ENCODE measurements around the gene SIGLECL1.

SIGLECL1 gene

GRCh38 chr19:51295382-51296126 lies 44.7 kb downstream of the SIGLECL1 start:
- H3K27ac ChIP-seq (ENCODE audit: low read depth in 2 of 2, low read length in 2 of 2): no peak overlapping the region
- H3K4me3 ChIP-seq (ENCODE audit: low read length in 2 of 2): no peak overlapping the region
- no peak overlapping the region for H3K9ac ChIP-seq (ENCODE audit: low read depth in 1 of 2, low read length in 2 of 2)
- no peaks in the 10 kb centered on the region for H3K9me3 ChIP-seq (ENCODE audit: control insufficient read depth in 2 of 2, low read length in 2 of 2)
- no peaks in the 10 kb centered on the region for H3K27me3 ChIP-seq (ENCODE audit: control insufficient read depth in 2 of 2, insufficient read depth in 2 of 2, low read length in 2 of 2)
- no peaks in the 10 kb centered on the region for H3K36me3 ChIP-seq (ENCODE audit: control insufficient read depth in 2 of 2, insufficient read depth in 2 of 2, low read length in 2 of 2)
- H3K4me1 ChIP-seq (ENCODE audit: control insufficient read depth in 2 of 2, insufficient read depth in 2 of 2, low read length in 2 of 2): no peaks in the 10 kb centered on the region

GRCh38 chr19:51296336-51297093 lies 45.6 kb downstream of the SIGLECL1 start:
- Histone ChIP-seq H3K4me3 (ENCODE audit: low read length in 2 of 2) (no peak overlapping the region), H3K27ac (ENCODE audit: low read depth in 2 of 2, low read length in 2 of 2) (no peak overlapping the region), H3K27me3 (ENCODE audit: control insufficient read depth in 2 of 2, insufficient read depth in 2 of 2, low read length in 2 of 2) (no peaks in the 10 kb centered on the region), H3K36me3 (ENCODE audit: control insufficient read depth in 2 of 2, insufficient read depth in 2 of 2, low read length in 2 of 2) (no peaks in the 10 kb centered on the region), H3K9me3 (ENCODE audit: control insufficient read depth in 2 of 2, low read length in 2 of 2) (no peaks in the 10 kb centered on the region), H3K4me1 (ENCODE audit: control insufficient read depth in 2 of 2, insufficient read depth in 2 of 2, low read length in 2 of 2) (no peaks in the 10 kb centered on the region), H3K9ac (ENCODE audit: low read depth in 1 of 2, low read length in 2 of 2) (no peak overlapping the region)

- Histone ChIP-seq H3K9ac (ENCODE audit: low read depth in 1 of 2, low read length in 2 of 2) (no peak overlapping the region), H3K4me1 (ENCODE audit: control insufficient read depth in 2 of 2, insufficient read depth in 2 of 2, low read length in 2 of 2) (no peaks in the 10 kb centered on the region), H3K36me3 (ENCODE audit: control insufficient read depth in 2 of 2, insufficient read depth in 2 of 2, low read length in 2 of 2) (no peaks in the 10 kb centered on the region)
Measured at GRCh38 chr19:51297406-51297805, 46.5 kb downstream of the SIGLECL1 start.

GRCh38 chr19:51301266-51301665 lies 50.4 kb downstream of the SIGLECL1 start:
- H3K4me1 ChIP-seq (ENCODE audit: control insufficient read depth in 2 of 2, insufficient read depth in 2 of 2, low read length in 2 of 2): no peaks in the 10 kb centered on the region
- no peaks in the 10 kb centered on the region for H3K27me3 ChIP-seq (ENCODE audit: control insufficient read depth in 2 of 2, insufficient read depth in 2 of 2, low read length in 2 of 2)
- no peaks in the 10 kb centered on the region for H3K36me3 ChIP-seq (ENCODE audit: control insufficient read depth in 2 of 2, insufficient read depth in 2 of 2, low read length in 2 of 2)
- peaks cover 2 to 3% of the 10 kb centered on the region in 2 donors for H3K9me3 ChIP-seq (ENCODE audit: control insufficient read depth in 2 of 2, low read length in 2 of 2)
- H3K27ac ChIP-seq (ENCODE audit: low read depth in 2 of 2, low read length in 2 of 2): no peak overlapping the region
- no peak overlapping the region for H3K9ac ChIP-seq (ENCODE audit: low read depth in 1 of 2, low read length in 2 of 2)
- H3K4me3 ChIP-seq (ENCODE audit: low read length in 2 of 2): no peak overlapping the region

More at GRCh38 chr19:51297406-51297805, 46.5 kb downstream of the SIGLECL1 start:
- Histone ChIP-seq H3K27ac (ENCODE audit: low read depth in 2 of 2, low read length in 2 of 2) (no peak overlapping the region), H3K4me3 (ENCODE audit: low read length in 2 of 2) (no peak overlapping the region), H3K9me3 (ENCODE audit: control insufficient read depth in 2 of 2, low read length in 2 of 2) (no peaks in the 10 kb centered on the region), H3K27me3 (ENCODE audit: control insufficient read depth in 2 of 2, insufficient read depth in 2 of 2, low read length in 2 of 2) (no peaks in the 10 kb centered on the region)

- no peaks in the 10 kb centered on the region for H3K36me3 ChIP-seq (ENCODE audit: control insufficient read depth in 2 of 2, insufficient read depth in 2 of 2, low read length in 2 of 2)
- peaks cover 3 to 6% of the 10 kb centered on the region in 2 donors for H3K9me3 ChIP-seq (ENCODE audit: control insufficient read depth in 2 of 2, low read length in 2 of 2)
- no peaks in the 10 kb centered on the region for H3K4me1 ChIP-seq (ENCODE audit: control insufficient read depth in 2 of 2, insufficient read depth in 2 of 2, low read length in 2 of 2)
- H3K27me3 ChIP-seq (ENCODE audit: control insufficient read depth in 2 of 2, insufficient read depth in 2 of 2, low read length in 2 of 2): peaks cover 0 to 2% of the 10 kb centered on the region in 2 donors
- H3K9ac ChIP-seq (ENCODE audit: low read depth in 1 of 2, low read length in 2 of 2): no peak overlapping the region
- no peak overlapping the region for H3K4me3 ChIP-seq (ENCODE audit: low read length in 2 of 2)
- no peak overlapping the region for H3K27ac ChIP-seq (ENCODE audit: low read depth in 2 of 2, low read length in 2 of 2)
Measured at GRCh38 chr19:51305479-51305878, 54.6 kb downstream of the SIGLECL1 start.

- Histone ChIP-seq H3K9me3 (ENCODE audit: control insufficient read depth in 2 of 2, low read length in 2 of 2) (peaks cover 0 to 2% of the 10 kb centered on the region in 2 donors), H3K36me3 (ENCODE audit: control insufficient read depth in 2 of 2, insufficient read depth in 2 of 2, low read length in 2 of 2) (no peaks in the 10 kb centered on the region), H3K4me3 (ENCODE audit: low read length in 2 of 2) (no peak within 1 kb of the TSS), H3K9ac (ENCODE audit: low read depth in 1 of 2, low read length in 2 of 2) (no peak within 1 kb of the TSS), H3K27ac (ENCODE audit: low read depth in 2 of 2, low read length in 2 of 2) (no peak within 1 kb of the TSS), H3K4me1 (ENCODE audit: control insufficient read depth in 2 of 2, insufficient read depth in 2 of 2, low read length in 2 of 2) (no peaks in the 10 kb centered on the region), H3K27me3 (ENCODE audit: control insufficient read depth in 2 of 2, insufficient read depth in 2 of 2, low read length in 2 of 2) (peaks cover 5% of the 10 kb centered on the region in 2 donors)
Measured at GRCh38 chr19:51311351-51312257, 60.7 kb downstream of the SIGLECL1 start, which contains the start of gene IGLON5. Gene IGLON5 (plus strand): TSS chr19:51311644. CDS start chr19:51311848, 204 bp downstream.

GRCh38 chr19:51316688-51317087 lies 65.8 kb downstream of the SIGLECL1 start:
- H3K4me3 ChIP-seq (ENCODE audit: low read length in 2 of 2): no peak overlapping the region
- no peak overlapping the region for H3K9ac ChIP-seq (ENCODE audit: low read depth in 1 of 2, low read length in 2 of 2)
- peaks cover 3 to 5% of the 10 kb centered on the region in 2 donors for H3K27me3 ChIP-seq (ENCODE audit: control insufficient read depth in 2 of 2, insufficient read depth in 2 of 2, low read length in 2 of 2)
- no peaks in the 10 kb centered on the region for H3K4me1 ChIP-seq (ENCODE audit: control insufficient read depth in 2 of 2, insufficient read depth in 2 of 2, low read length in 2 of 2)
- H3K9me3 ChIP-seq (ENCODE audit: control insufficient read depth in 2 of 2, low read length in 2 of 2): no peaks in the 10 kb centered on the region
- no peak overlapping the region for H3K27ac ChIP-seq (ENCODE audit: low read depth in 2 of 2, low read length in 2 of 2)
- H3K36me3 ChIP-seq (ENCODE audit: control insufficient read depth in 2 of 2, insufficient read depth in 2 of 2, low read length in 2 of 2): no peaks in the 10 kb centered on the region

- no peak overlapping the region for H3K9ac ChIP-seq (ENCODE audit: low read depth in 1 of 2, low read length in 2 of 2)
- no peaks in the 10 kb centered on the region for H3K4me1 ChIP-seq (ENCODE audit: control insufficient read depth in 2 of 2, insufficient read depth in 2 of 2, low read length in 2 of 2)
- no peaks in the 10 kb centered on the region for H3K36me3 ChIP-seq (ENCODE audit: control insufficient read depth in 2 of 2, insufficient read depth in 2 of 2, low read length in 2 of 2)
- H3K27ac ChIP-seq (ENCODE audit: low read depth in 2 of 2, low read length in 2 of 2): no peak overlapping the region
- H3K27me3 ChIP-seq (ENCODE audit: control insufficient read depth in 2 of 2, insufficient read depth in 2 of 2, low read length in 2 of 2): peaks cover 3 to 5% of the 10 kb centered on the region in 2 donors
- H3K4me3 ChIP-seq (ENCODE audit: low read length in 2 of 2): no peak overlapping the region
- H3K9me3 ChIP-seq (ENCODE audit: control insufficient read depth in 2 of 2, low read length in 2 of 2): no peaks in the 10 kb centered on the region
Measured at GRCh38 chr19:51317376-51317775, 66.5 kb downstream of the SIGLECL1 start.

GRCh38 chr19:51317968-51318367 lies 67.1 kb downstream of the SIGLECL1 start:
- Histone ChIP-seq H3K4me3 (ENCODE audit: low read length in 2 of 2) (no peak overlapping the region), H3K27ac (ENCODE audit: low read depth in 2 of 2, low read length in 2 of 2) (no peak overlapping the region), H3K9ac (ENCODE audit: low read depth in 1 of 2, low read length in 2 of 2) (no peak overlapping the region), H3K27me3 (ENCODE audit: control insufficient read depth in 2 of 2, insufficient read depth in 2 of 2, low read length in 2 of 2) (peaks cover 3 to 5% of the 10 kb centered on the region in 2 donors), H3K9me3 (ENCODE audit: control insufficient read depth in 2 of 2, low read length in 2 of 2) (no peaks in the 10 kb centered on the region), H3K4me1 (ENCODE audit: control insufficient read depth in 2 of 2, insufficient read depth in 2 of 2, low read length in 2 of 2) (no peaks in the 10 kb centered on the region), H3K36me3 (ENCODE audit: control insufficient read depth in 2 of 2, insufficient read depth in 2 of 2, low read length in 2 of 2) (no peaks in the 10 kb centered on the region)

Measured in mucosa of rectum (tissue), 2 donors.